Epithelial cell of proximal tubule (primary cell): ENCODE data around the gene ACSF2. TPM values are rescaled to one million over a fixed set of nuclear protein-coding genes. Genes with fewer than 3 reads are reported as not detected.

ENCODE experiments used
- DNase-seq: peaks from one replicate; pipeline ENCODE4 v3.0.0-alpha.2; 2011; ENCODE audit warnings: low read depth
- H3K4me3 ChIP-seq: 2 replicates; pipeline ENCODE4 v1.5.1; 2011; ENCODE audit warnings: low read depth, mild to moderate bottlenecking, low read length
- CTCF ChIP-seq: conservative IDR thresholded peaks from 2 replicates; pipeline ENCODE4 v1.5.1; 2012; ENCODE audit warnings: low read depth, mild to moderate bottlenecking, low read length
- total RNA-seq: library from RNA; depleted of rRNA; stranded (reverse); fragments of >200 nt; gene quantifications from 2 replicates; pipeline ENCODE4 v1.2.3, GENCODE V29; 2015

The ACSF2 gene
- total RNA-seq, 1 donor from 2014 or later, result 32.6 TPM

- TF ChIP-seq CTCF, result no peak
- H3K4me3 ChIP-seq, result no peak overlapping the region
- DNase-seq, result no peak
Measured at GRCh38 chr17:50481648-50482047, 55.6 kb downstream of the ACSF2 start.

GRCh38 chr17:50482110-50482509, 56.1 kb downstream of the ACSF2 start:
- DNase-seq, result no peak
- TF ChIP-seq CTCF, result no peak
- no peak overlapping the region for H3K4me3 ChIP-seq

GRCh38 chr17:50482516-50482915, 56.5 kb downstream of the ACSF2 start:
- H3K4me3 ChIP-seq, result peak overlapping the region; percentile 5
- peak; percentile 86 for DNase-seq
- peak; percentile 88 for TF ChIP-seq CTCF

GRCh38 chr17:50483266-50483665, 57.2 kb downstream of the ACSF2 start:
- no peak overlapping the region for H3K4me3 ChIP-seq
- no peak for DNase-seq
- no peak for TF ChIP-seq CTCF

GRCh38 chr17:50484386-50485155, 58.6 kb downstream of the ACSF2 start:
- TF ChIP-seq CTCF, result no peak
- DNase-seq, result no peak
- no peak overlapping the region for H3K4me3 ChIP-seq

- H3K4me3 ChIP-seq, result no peak overlapping the region
- DNase-seq, result no peak
Measured at GRCh38 chr17:50487213-50488096, 61.4 kb downstream of the ACSF2 start.

More at GRCh38 chr17:50487213-50488096, 61.4 kb downstream of the ACSF2 start:
- no peak for TF ChIP-seq CTCF
